A549 (cell line): Measurements from ENCODE around the gene RPL6.

Experiments used
- CBX2 ChIP-seq: fragments of 200-600 bp; sonication (generic); IDR thresholded peaks from 2 replicates; pipeline ENCODE4 v1.6.1; 2016; ENCODE audit warnings: low read depth, mild to moderate bottlenecking, borderline replicate concordance
- CTCF ChIP-seq: fragments of >200 bp; sonication (Bioruptor Twin); formaldehyde crosslinking; IDR thresholded peaks from 3 replicates; pipeline ENCODE4 v1.5.1; 2016
- EP300 ChIP-seq, 2 experiments: fragments of >200 bp; sonication (Bioruptor Twin); formaldehyde crosslinking; IDR thresholded peaks; 2 replicates in 1 of 2; 3 replicates in 1 of 2; pipeline ENCODE4 v1.6.1; 2016 to 2017
- FOSL2 ChIP-seq, 2 experiments: fragments of 450-650 bp in 1 of 2; fragments of >200 bp in 1 of 2; sonication (Bioruptor Twin) in 1 of 2; formaldehyde crosslinking; IDR thresholded peaks; 2 replicates each; pipeline versions ENCODE4 v1.5.0 to v1.6.1; 2016 to 2020; ENCODE audit warnings: mild to moderate bottlenecking in 1 of 2, moderate library complexity in 1 of 2
- HOXB13 ChIP-seq: fragments of 250-450 bp; sonication (Bioruptor Pico); IDR thresholded peaks from 2 replicates; pipeline ENCODE4 v1.5.0; 2020; ENCODE audit warnings: low read depth, mild to moderate bottlenecking, moderate library complexity
- MAFK ChIP-seq: fragments of 450-650 bp; IDR thresholded peaks from 2 replicates; pipeline ENCODE4 v1.6.1; 2014; ENCODE audit not compliant: partially characterized antibody
- MYC ChIP-seq: IDR thresholded peaks from 2 replicates; pipeline ENCODE4 v1.6.1; 2012; ENCODE audit warnings: mild to moderate bottlenecking, inconsistent platforms, low read length, improper control_type of control experiment, borderline replicate concordance
- POLR2A ChIP-seq: IDR thresholded peaks from 2 replicates; pipeline ENCODE4 v1.6.1; 2012; ENCODE audit warnings: mild to moderate bottlenecking, low read length
- RAD21 ChIP-seq, 2 experiments: fragments of >200 bp in 1 of 2; sonication (Bioruptor Twin) in 1 of 2; formaldehyde crosslinking in 1 of 2; IDR thresholded peaks in 1 of 2; conservative IDR thresholded peaks in 1 of 2; 2 replicates in 1 of 2; 3 replicates in 1 of 2; pipeline ENCODE4 v1.6.1; 2012 to 2018; ENCODE audit warnings: inconsistent platforms in 1 of 2
- REST ChIP-seq: fragments of 200-600 bp; sonication (generic); IDR thresholded peaks from 2 replicates; pipeline ENCODE4 v1.6.1; 2016; ENCODE audit warnings: antibody characterized with exemption, mild to moderate bottlenecking, moderate library complexity
- TP53 ChIP-seq: fragments of 250-450 bp; sonication (Bioruptor Pico); IDR thresholded peaks from 2 replicates; pipeline ENCODE4 v1.5.0; 2021; ENCODE audit warnings: mild to moderate bottlenecking, moderate library complexity
- USF2 ChIP-seq: fragments of 450-650 bp; IDR thresholded peaks from 2 replicates; pipeline ENCODE4 v1.6.1; 2014; ENCODE audit warnings: antibody characterized with exemption
- TF ChIP-seq, protein P1 (sequence below): IDR thresholded peaks from 2 replicates; pipeline ENCODE4 v1.6.1; 2012; ENCODE audit warnings: low read depth, borderline replicate concordance

- no peak for TF ChIP-seq FOSL2 (IDR thresholded peaks at IDR 0.05)
- no peak for TF ChIP-seq FOSL2 (CRISPR knock-in tag; IDR thresholded peaks at IDR 0.05)
- TF ChIP-seq, protein P1, sequence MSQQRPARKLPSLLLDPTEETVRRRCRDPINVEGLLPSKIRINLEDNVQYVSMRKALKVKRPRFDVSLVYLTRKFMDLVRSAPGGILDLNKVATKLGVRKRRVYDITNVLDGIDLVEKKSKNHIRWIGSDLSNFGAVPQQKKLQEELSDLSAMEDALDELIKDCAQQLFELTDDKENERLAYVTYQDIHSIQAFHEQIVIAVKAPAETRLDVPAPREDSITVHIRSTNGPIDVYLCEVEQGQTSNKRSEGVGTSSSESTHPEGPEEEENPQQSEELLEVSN: no peak
- no peak for TF ChIP-seq RAD21 (conservative IDR thresholded peaks at IDR 0.05 in 1 of 2, IDR thresholded peaks at IDR 0.05 in 1 of 2)
- TF ChIP-seq CTCF: no peak
- TF ChIP-seq POLR2A: no peak
- no peak for TF ChIP-seq MAFK
- TF ChIP-seq USF2: no peak
- no peak for TF ChIP-seq MYC
- no peak for TF ChIP-seq HOXB13
- TF ChIP-seq TP53 (CRISPR knock-in tag): no peak
- no peak for TF ChIP-seq EP300 (IDR thresholded peaks at IDR 0.05)
- no peak for TF ChIP-seq CBX2
- no peak for TF ChIP-seq REST
Measured at GRCh38 chr12:112422531-112422930, 13.1 kb upstream of the RPL6 start.
